ENCODE results near the gene NR4A2. TPM values are rescaled to one million over a fixed set of nuclear protein-coding genes. Genes with fewer than 3 reads are reported as not detected.

Gene NR4A2
- total RNA-seq, 2 experiments from 2014 or later: 0.59 TPM; not detected in 1

DNA sequence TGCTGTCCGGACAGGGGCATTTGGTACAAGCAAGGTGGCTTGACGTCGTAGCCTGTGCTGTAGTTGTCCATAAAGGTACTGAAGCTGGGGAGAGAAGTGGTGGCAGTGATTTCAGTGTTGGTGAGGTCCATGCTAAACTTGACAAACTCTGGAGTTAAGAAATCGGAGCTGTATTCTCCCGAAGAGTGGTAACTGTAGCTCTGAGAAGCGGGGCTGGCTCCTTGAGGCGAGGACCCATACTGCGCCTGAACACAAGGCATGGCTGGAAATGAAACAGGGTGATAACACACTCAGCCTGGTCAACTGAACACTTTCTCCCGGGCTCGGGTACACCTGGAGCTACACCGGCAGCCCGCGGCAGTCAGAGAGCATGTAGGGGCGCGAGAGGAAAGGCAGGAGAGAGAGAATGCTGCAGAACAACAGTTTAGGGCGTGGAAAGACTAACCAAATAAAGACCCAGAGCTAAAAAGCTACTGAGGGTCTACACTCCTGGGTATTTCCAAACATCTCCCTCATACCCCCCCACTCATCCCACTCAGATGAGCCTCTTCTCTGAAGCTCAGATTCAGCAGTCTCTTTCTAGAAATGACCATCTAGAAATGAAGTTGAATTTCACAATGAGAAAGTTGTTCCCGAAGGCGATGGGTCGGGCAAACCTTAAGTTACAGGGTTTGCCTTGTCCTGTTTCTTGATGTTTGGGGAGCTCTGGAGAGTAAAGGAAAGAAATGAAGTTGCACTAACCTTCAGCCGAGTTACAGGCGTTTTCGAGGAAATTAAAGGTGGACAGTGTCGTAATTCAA lies 2.4 kb downstream of the NR4A2 start:
- Histone ChIP-seq H3K4me3 (ENCODE audit: low read depth, low read length, poor library complexity, severe bottlenecking) (no peak overlapping the region), H3K9me2 (ENCODE audit: insufficient read depth, low read length) (no peaks in the 10 kb centered on the region), H3K4me2 (ENCODE audit: low read length) (no peak overlapping the region), H3K36me3 (ENCODE audit: insufficient read depth, low read length) (no peaks in the 10 kb centered on the region), H4K20me1 (ENCODE audit: insufficient read depth, low read length) (no peaks in the 10 kb centered on the region), H2AFZ (ENCODE audit: low read length) (no peak overlapping the region), H3K79me2 (ENCODE audit: insufficient read depth, low read depth, low read length) (no peaks in the 10 kb centered on the region), H3K4me1 (ENCODE audit: insufficient read depth, low read length, poor library complexity, severe bottlenecking) (peaks cover 10% of the 10 kb centered on the region), H3K9me3 (ENCODE audit: low read length) (no peaks in the 10 kb centered on the region), H3K27ac (ENCODE audit: low read depth, low read length, poor library complexity, severe bottlenecking) (no peak overlapping the region)
- ChIA-PET CTCF (ENCODE audit: unreplicated experiment) (no interaction called here), POLR2A (interaction anchor here (1.0 kb wide), 1 partner anchor 230 kb away, joined by 4 read pairs; no protein-coding TSS in a partner anchor)
- DNase-seq (ENCODE audit: low spot score): no peak
- no TSS peak for BruUV-seq (replicated peaks)
- intact Hi-C loops (cut with micrococcal nuclease; ENCODE audit: unreplicated experiment): no loop called here
- TF ChIP-seq EZH2phosphoT487 (IDR thresholded peaks at IDR 0.05; ENCODE audit: borderline replicate concordance, low read depth, low read length) (no peak), CTCF (conservative IDR thresholded peaks at IDR 0.05; ENCODE audit: low read length) (no peak)

- Histone ChIP-seq H3K27ac (ENCODE audit: low read depth, low read length, poor library complexity, severe bottlenecking) (no peak overlapping the region), H3K4me2 (ENCODE audit: low read length) (no peak overlapping the region), H3K4me1 (ENCODE audit: insufficient read depth, low read length, poor library complexity, severe bottlenecking) (peaks cover 7% of the 10 kb centered on the region), H4K20me1 (ENCODE audit: insufficient read depth, low read length) (no peaks in the 10 kb centered on the region), H3K36me3 (ENCODE audit: insufficient read depth, low read length) (no peaks in the 10 kb centered on the region), H3K9me2 (ENCODE audit: insufficient read depth, low read length) (no peaks in the 10 kb centered on the region), H3K9me3 (ENCODE audit: low read length) (no peaks in the 10 kb centered on the region), H2AFZ (ENCODE audit: low read length) (no peak overlapping the region), H3K79me2 (ENCODE audit: insufficient read depth, low read depth, low read length) (no peaks in the 10 kb centered on the region), H3K4me3 (ENCODE audit: low read depth, low read length, poor library complexity, severe bottlenecking) (no peak overlapping the region)
- CTCF ChIA-PET (ENCODE audit: unreplicated experiment): no interaction called here
- intact Hi-C loops (cut with micrococcal nuclease; ENCODE audit: unreplicated experiment): no loop called here
- no TSS peak for BruUV-seq (replicated peaks)
- TF ChIP-seq CTCF (conservative IDR thresholded peaks at IDR 0.05; ENCODE audit: low read length): no peak
- no peak for TF ChIP-seq EZH2phosphoT487 (IDR thresholded peaks at IDR 0.05; ENCODE audit: borderline replicate concordance, low read depth, low read length)
- no peak for DNase-seq (ENCODE audit: low spot score)
- POLR2A ChIA-PET: interaction anchor here (1.0 kb wide), 1 partner anchor 230 kb away, joined by 4 read pairs; no protein-coding TSS in a partner anchor
These were observed 3.2 kb downstream of the NR4A2 start for GRCh38 chr2:156329031-156329926.
